ENCODE measurements around the gene IP6K3. TPM values are rescaled to one million over a fixed set of nuclear protein-coding genes. Genes with fewer than 3 reads are reported as not detected.

IP6K3 gene
- total RNA-seq, 1 donor: under 0.01 TPM

DNA sequence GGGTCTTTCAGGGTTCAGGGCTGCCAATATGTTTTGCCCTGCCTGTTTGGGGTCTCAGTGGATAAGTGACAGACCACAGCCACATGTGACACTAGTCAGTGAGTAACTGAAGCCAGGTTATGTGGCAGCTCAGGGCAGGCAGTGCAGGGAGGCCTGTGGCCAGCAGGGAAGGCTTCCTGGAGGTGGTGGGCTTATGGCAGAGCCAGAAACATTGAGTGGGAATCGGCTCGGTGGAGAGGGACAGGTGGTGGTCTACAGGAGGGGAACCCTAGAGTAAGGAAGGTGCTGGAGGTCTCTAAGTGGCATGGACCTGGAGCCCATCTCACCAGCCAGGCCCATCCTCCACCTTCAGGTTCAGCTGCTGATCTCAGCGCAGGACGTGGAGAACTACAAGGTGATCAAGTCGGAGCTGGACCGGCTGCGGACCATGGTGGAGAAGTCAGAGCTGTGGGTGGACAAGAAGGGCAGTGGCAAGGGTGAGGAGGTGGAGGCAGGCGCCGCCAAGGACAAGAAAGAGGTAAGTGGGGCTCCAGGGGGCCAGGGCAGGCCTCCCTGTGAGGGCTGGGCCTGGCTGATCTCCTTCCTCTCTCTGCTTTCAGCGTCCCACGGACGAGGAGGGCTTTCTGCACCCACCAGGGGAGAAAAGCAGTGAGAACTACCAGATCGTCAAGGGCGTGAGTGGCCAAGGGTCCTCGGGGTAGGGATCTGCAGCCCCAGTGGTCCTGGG, 70.1 kb downstream of the IP6K3 start:
- peak; percentile 78 for DNase-seq (ENCODE audit: insufficient read length, low spot score, missing footprints)
- no peaks in the 10 kb centered on the region for H3K9me3 ChIP-seq (ENCODE audit: low read depth, low read length)
- peak overlapping the region; percentile 24 for H3K4me2 ChIP-seq (ENCODE audit: insufficient read depth, low read length)
- H4K20me1 ChIP-seq (ENCODE audit: insufficient read depth, low read length): no peaks in the 10 kb centered on the region
- H3K4me3 ChIP-seq (ENCODE audit: insufficient read depth, low read length): peak overlapping the region; percentile 10
- peaks cover 28% of the 10 kb centered on the region for H3K36me3 ChIP-seq (ENCODE audit: insufficient read depth, low read length)
- H3K27ac ChIP-seq (ENCODE audit: low read depth, low read length): peak overlapping the region; percentile 40
- H3K79me2 ChIP-seq (ENCODE audit: insufficient read depth, low read length): no peaks in the 10 kb centered on the region
- H3K4me1 ChIP-seq (ENCODE audit: insufficient read depth, low read length): peaks cover 40% of the 10 kb centered on the region
- TF ChIP-seq, protein P1, sequence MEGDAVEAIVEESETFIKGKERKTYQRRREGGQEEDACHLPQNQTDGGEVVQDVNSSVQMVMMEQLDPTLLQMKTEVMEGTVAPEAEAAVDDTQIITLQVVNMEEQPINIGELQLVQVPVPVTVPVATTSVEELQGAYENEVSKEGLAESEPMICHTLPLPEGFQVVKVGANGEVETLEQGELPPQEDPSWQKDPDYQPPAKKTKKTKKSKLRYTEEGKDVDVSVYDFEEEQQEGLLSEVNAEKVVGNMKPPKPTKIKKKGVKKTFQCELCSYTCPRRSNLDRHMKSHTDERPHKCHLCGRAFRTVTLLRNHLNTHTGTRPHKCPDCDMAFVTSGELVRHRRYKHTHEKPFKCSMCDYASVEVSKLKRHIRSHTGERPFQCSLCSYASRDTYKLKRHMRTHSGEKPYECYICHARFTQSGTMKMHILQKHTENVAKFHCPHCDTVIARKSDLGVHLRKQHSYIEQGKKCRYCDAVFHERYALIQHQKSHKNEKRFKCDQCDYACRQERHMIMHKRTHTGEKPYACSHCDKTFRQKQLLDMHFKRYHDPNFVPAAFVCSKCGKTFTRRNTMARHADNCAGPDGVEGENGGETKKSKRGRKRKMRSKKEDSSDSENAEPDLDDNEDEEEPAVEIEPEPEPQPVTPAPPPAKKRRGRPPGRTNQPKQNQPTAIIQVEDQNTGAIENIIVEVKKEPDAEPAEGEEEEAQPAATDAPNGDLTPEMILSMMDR (IDR thresholded peaks at IDR 0.05; ENCODE audit: extremely low read depth, low read depth, low read length): no peak
- no peak overlapping the region for H2AFZ ChIP-seq (ENCODE audit: low read length)
- H3K27me3 ChIP-seq (ENCODE audit: insufficient read depth, low read length): no peaks in the 10 kb centered on the region

DNA sequence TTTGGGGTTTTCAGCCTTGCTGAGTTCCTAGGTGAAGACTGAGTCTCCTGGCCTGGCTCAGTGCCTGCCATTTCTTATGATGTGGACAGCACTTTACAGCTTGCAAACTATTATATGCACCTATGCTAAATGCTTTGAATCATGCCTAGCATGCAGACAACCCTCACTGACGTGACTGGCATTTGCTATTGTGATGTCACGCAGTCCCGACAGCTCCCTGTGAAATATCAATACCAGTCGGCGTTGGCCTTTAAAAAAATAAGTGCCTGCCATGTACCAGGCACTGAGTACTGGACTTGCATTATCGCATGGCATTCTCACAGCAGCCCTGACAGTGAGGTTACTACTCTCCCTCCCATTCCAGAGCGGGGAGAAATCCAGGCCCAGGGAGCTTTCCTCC, 70.7 kb downstream of the IP6K3 start:
- Histone ChIP-seq H3K27me3 (ENCODE audit: insufficient read depth, low read length) (no peaks in the 10 kb centered on the region), H2AFZ (ENCODE audit: low read length) (no peak overlapping the region), H3K4me2 (ENCODE audit: insufficient read depth, low read length) (peak overlapping the region; percentile 36), H3K79me2 (ENCODE audit: insufficient read depth, low read length) (no peaks in the 10 kb centered on the region), H3K27ac (ENCODE audit: low read depth, low read length) (peak overlapping the region; percentile 3), H3K4me1 (ENCODE audit: insufficient read depth, low read length) (peaks cover 40% of the 10 kb centered on the region), H3K4me3 (ENCODE audit: insufficient read depth, low read length) (no peak overlapping the region), H3K9me3 (ENCODE audit: low read depth, low read length) (no peaks in the 10 kb centered on the region), H3K36me3 (ENCODE audit: insufficient read depth, low read length) (peaks cover 28% of the 10 kb centered on the region), H4K20me1 (ENCODE audit: insufficient read depth, low read length) (no peaks in the 10 kb centered on the region)
- TF ChIP-seq, protein P1 (IDR thresholded peaks at IDR 0.05; ENCODE audit: extremely low read depth, low read depth, low read length): no peak
- no peak for DNase-seq (ENCODE audit: insufficient read length, low spot score, missing footprints)

DNA sequence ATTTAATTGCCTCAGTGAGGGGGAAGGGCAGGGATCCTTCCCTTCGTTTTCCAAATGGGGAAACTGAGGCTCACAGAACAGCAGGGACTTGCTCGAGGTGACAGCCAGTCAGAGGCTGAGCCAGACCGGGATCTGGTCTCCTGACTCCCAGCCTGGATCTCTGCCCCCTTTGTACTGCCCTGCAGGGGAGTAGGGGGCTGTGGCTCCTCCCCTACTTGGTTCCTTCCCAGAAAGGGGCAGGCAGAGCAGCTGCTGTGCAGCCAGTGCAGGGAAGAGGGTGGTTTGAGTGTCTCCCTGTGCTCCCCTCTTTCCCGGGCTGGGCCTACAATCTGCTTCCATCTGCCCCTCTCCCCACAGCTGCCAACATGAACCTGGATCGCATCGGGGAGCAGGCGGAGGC, 72.9 kb downstream of the IP6K3 start:
- Histone ChIP-seq H3K4me3 (ENCODE audit: insufficient read depth, low read length) (no peak overlapping the region), H3K9me3 (ENCODE audit: low read depth, low read length) (no peaks in the 10 kb centered on the region), H4K20me1 (ENCODE audit: insufficient read depth, low read length) (no peaks in the 10 kb centered on the region), H3K27ac (ENCODE audit: low read depth, low read length) (no peak overlapping the region), H2AFZ (ENCODE audit: low read length) (no peak overlapping the region), H3K4me1 (ENCODE audit: insufficient read depth, low read length) (peaks cover 40% of the 10 kb centered on the region), H3K4me2 (ENCODE audit: insufficient read depth, low read length) (no peak overlapping the region), H3K79me2 (ENCODE audit: insufficient read depth, low read length) (no peaks in the 10 kb centered on the region), H3K27me3 (ENCODE audit: insufficient read depth, low read length) (no peaks in the 10 kb centered on the region), H3K36me3 (ENCODE audit: insufficient read depth, low read length) (peaks cover 17% of the 10 kb centered on the region)
- TF ChIP-seq, protein P1 (IDR thresholded peaks at IDR 0.05; ENCODE audit: extremely low read depth, low read depth, low read length): no peak
- DNase-seq (ENCODE audit: insufficient read length, low spot score, missing footprints): no peak

DNA sequence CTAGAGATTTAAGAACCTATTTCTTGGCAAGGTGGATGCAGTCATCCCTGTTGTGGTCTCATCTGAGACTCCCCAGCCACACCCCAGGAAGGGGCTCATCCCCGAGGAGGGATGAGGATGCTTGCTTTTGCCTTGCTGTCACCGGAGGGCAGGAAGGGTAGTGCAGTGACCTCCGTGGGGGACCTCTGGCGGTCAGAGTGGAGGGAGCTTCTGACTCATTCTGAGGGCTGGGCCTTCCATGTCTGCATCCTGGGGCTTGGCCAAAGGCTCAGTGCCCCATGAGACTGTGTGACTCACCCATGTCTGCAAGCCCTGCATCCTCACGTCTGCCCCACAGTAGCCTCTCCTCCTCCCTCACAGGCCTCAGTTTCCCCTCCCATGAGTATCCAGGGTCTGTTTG, 73.9 kb downstream of the IP6K3 start:
- Histone ChIP-seq H3K27ac (ENCODE audit: low read depth, low read length) (no peak overlapping the region), H2AFZ (ENCODE audit: low read length) (no peak overlapping the region), H4K20me1 (ENCODE audit: insufficient read depth, low read length) (no peaks in the 10 kb centered on the region), H3K27me3 (ENCODE audit: insufficient read depth, low read length) (no peaks in the 10 kb centered on the region), H3K4me2 (ENCODE audit: insufficient read depth, low read length) (peak overlapping the region; percentile 33), H3K79me2 (ENCODE audit: insufficient read depth, low read length) (no peaks in the 10 kb centered on the region), H3K4me1 (ENCODE audit: insufficient read depth, low read length) (peaks cover 40% of the 10 kb centered on the region), H3K4me3 (ENCODE audit: insufficient read depth, low read length) (no peak overlapping the region), H3K9me3 (ENCODE audit: low read depth, low read length) (no peaks in the 10 kb centered on the region), H3K36me3 (ENCODE audit: insufficient read depth, low read length) (peaks cover 11% of the 10 kb centered on the region)
- DNase-seq (ENCODE audit: insufficient read length, low spot score, missing footprints): peak; percentile 99
- TF ChIP-seq, protein P1 (IDR thresholded peaks at IDR 0.05; ENCODE audit: extremely low read depth, low read depth, low read length): peak; percentile 75

All from osteoblast (primary cell).